Measurements from ENCODE around the gene SLC24A5. TPM values are rescaled to one million over a fixed set of nuclear protein-coding genes. Genes with fewer than 3 reads are reported as not detected.

SLC24A5 gene
- total and polyA plus RNA-seq, 4 donors, result not detected

DNA sequence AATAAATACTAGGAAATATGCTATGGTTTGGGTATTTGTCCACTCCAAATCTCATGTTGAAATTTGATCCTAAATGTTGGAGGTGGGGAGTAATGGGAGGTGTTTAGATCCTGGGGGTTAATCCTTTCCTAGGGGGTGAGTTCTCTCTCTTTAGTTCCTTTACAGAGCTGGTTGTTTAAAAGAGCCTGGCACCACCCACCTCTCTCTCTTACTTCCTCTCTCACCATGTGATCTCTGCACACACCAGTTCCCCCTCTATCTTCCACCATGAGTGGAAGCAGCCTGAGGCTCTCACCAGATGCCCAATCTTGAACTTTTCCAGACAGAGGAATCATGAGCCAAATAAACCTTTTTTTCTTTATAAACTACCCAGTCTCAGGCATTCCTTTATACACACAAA, 10.5 kb downstream of the SLC24A5 start (continued):
- TF ChIP-seq, protein P1, sequence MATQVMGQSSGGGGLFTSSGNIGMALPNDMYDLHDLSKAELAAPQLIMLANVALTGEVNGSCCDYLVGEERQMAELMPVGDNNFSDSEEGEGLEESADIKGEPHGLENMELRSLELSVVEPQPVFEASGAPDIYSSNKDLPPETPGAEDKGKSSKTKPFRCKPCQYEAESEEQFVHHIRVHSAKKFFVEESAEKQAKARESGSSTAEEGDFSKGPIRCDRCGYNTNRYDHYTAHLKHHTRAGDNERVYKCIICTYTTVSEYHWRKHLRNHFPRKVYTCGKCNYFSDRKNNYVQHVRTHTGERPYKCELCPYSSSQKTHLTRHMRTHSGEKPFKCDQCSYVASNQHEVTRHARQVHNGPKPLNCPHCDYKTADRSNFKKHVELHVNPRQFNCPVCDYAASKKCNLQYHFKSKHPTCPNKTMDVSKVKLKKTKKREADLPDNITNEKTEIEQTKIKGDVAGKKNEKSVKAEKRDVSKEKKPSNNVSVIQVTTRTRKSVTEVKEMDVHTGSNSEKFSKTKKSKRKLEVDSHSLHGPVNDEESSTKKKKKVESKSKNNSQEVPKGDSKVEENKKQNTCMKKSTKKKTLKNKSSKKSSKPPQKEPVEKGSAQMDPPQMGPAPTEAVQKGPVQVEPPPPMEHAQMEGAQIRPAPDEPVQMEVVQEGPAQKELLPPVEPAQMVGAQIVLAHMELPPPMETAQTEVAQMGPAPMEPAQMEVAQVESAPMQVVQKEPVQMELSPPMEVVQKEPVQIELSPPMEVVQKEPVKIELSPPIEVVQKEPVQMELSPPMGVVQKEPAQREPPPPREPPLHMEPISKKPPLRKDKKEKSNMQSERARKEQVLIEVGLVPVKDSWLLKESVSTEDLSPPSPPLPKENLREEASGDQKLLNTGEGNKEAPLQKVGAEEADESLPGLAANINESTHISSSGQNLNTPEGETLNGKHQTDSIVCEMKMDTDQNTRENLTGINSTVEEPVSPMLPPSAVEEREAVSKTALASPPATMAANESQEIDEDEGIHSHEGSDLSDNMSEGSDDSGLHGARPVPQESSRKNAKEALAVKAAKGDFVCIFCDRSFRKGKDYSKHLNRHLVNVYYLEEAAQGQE (IDR thresholded peaks at IDR 0.05), result no peak
- TF ChIP-seq EGR1 (IDR thresholded peaks at IDR 0.05; ENCODE audit: low read depth in 2 of 2), result no peak
- TF ChIP-seq HNF4A (conservative IDR thresholded peaks at IDR 0.05), result no peak
- no peak for TF ChIP-seq RAD21 (IDR thresholded peaks at IDR 0.05)

DNA sequence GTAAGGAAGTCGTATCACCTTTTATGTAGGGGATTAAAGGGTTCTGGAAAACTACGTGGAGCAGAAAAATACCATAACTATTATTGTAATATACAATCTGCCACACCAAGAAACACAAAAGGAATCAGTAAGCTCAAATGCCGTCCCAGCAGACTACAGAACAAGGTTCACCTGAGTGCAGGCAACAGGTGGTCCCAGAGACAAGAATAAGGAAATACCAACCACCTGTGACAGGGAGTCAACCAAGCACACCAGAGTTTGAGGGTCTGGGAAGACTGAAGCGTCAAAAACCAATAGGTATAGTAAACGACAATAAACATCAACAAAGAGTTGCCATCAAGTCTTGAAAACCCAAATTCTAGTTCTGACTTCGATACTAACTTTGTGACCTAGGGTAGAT, 12.1 kb downstream of the SLC24A5 start:
- H3K27me3 ChIP-seq (ENCODE audit: control insufficient read depth in 4 of 4, insufficient read depth in 4 of 4, low read length in 3 of 4), result peaks cover 0 to 3% (median 0%) of the 10 kb centered on the region in 4 donors
- H3K9ac ChIP-seq (ENCODE audit: low read depth in 1 of 2, low read length in 2 of 2), result no peak overlapping the region
- no peak overlapping the region for H3K27ac ChIP-seq (ENCODE audit: low read depth in 1 of 2, low read length in 2 of 2)
- H3K4me1 ChIP-seq (ENCODE audit: control insufficient read depth in 4 of 4, insufficient read depth in 4 of 4, low read length in 3 of 4), result no peaks in the 10 kb centered on the region
- 82% methylated on average over 6 of the region's 6 CpGs for WGBS
- no peak overlapping the region for H3K4me3 ChIP-seq (ENCODE audit: low read depth in 1 of 3, low read length in 3 of 3)
- TF ChIP-seq NR2F2 (IDR thresholded peaks at IDR 0.05) (no peak), HNF4A (conservative IDR thresholded peaks at IDR 0.05) (no peak), FOXA1 (IDR thresholded peaks at IDR 0.05) (no peak), HNF4G (IDR thresholded peaks at IDR 0.05) (no peak), FOXA2 (IDR thresholded peaks at IDR 0.05) (no peak), RAD21 (IDR thresholded peaks at IDR 0.05) (no peak), RXRA (IDR thresholded peaks at IDR 0.05) (no peak), SP1 (IDR thresholded peaks at IDR 0.05) (no peak), TAF1 (conservative IDR thresholded peaks at IDR 0.05) (no peak)
- TF ChIP-seq, protein P2, sequence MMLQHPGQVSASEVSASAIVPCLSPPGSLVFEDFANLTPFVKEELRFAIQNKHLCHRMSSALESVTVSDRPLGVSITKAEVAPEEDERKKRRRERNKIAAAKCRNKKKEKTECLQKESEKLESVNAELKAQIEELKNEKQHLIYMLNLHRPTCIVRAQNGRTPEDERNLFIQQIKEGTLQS (IDR thresholded peaks at IDR 0.05), result no peak
- TF ChIP-seq, protein P3, sequence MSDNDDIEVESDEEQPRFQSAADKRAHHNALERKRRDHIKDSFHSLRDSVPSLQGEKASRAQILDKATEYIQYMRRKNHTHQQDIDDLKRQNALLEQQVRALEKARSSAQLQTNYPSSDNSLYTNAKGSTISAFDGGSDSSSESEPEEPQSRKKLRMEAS (IDR thresholded peaks at IDR 0.05), result no peak
- TF ChIP-seq, protein P1 (IDR thresholded peaks at IDR 0.05), result no peak
- H3K9me3 ChIP-seq (ENCODE audit: control insufficient read depth in 4 of 4, low read length in 3 of 4), result no peaks in the 10 kb centered on the region
- no peaks in the 10 kb centered on the region for H3K36me3 ChIP-seq (ENCODE audit: control insufficient read depth in 4 of 4, insufficient read depth in 3 of 4, low read depth in 1 of 4, low read length in 3 of 4)
- DNase-seq (ENCODE audit: low spot score), result no peak

DNA sequence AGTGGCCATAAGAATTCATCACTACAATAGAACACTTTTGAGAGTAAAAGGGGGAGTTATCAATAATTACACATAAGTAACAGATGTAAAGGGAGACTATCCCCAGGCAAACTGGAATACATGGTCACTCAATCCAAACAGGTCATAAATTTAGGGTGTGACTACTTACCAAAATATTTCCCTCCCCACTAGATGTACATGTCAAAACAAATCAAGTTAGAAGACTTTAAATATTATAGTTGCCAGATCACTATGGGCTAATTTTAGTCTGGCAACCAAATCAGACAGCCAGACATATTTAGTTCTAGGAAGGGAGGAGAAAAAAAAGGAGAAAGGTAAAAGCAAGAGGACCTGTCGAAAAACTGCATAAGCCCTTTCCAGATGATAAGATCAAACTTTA, 23.1 kb downstream of the SLC24A5 start:
- H3K27ac ChIP-seq (ENCODE audit: low read depth in 1 of 2, low read length in 2 of 2), result no peak overlapping the region
- H3K9ac ChIP-seq (ENCODE audit: low read depth in 1 of 2, low read length in 2 of 2), result no peak overlapping the region
- H3K4me1 ChIP-seq (ENCODE audit: control insufficient read depth in 4 of 4, insufficient read depth in 4 of 4, low read length in 3 of 4), result no peaks in the 10 kb centered on the region
- H3K4me3 ChIP-seq (ENCODE audit: low read depth in 1 of 3, low read length in 3 of 3), result no peak overlapping the region
- DNase-seq (ENCODE audit: low spot score), result no peak
- H3K36me3 ChIP-seq (ENCODE audit: control insufficient read depth in 4 of 4, insufficient read depth in 3 of 4, low read depth in 1 of 4, low read length in 3 of 4), result no peaks in the 10 kb centered on the region
- H3K9me3 ChIP-seq (ENCODE audit: control insufficient read depth in 4 of 4, low read length in 3 of 4), result no peaks in the 10 kb centered on the region
- H3K27me3 ChIP-seq (ENCODE audit: control insufficient read depth in 4 of 4, insufficient read depth in 4 of 4, low read length in 3 of 4), result no peaks in the 10 kb centered on the region
- 93% methylated on average over 1 of the region's 1 CpG for WGBS
- TF ChIP-seq, protein P3 (IDR thresholded peaks at IDR 0.05), result no peak
- TF ChIP-seq SP1 (IDR thresholded peaks at IDR 0.05), result no peak
- TF ChIP-seq HNF4G (IDR thresholded peaks at IDR 0.05), result no peak
- TF ChIP-seq, protein P1 (IDR thresholded peaks at IDR 0.05), result no peak
- no peak for TF ChIP-seq HNF4A (conservative IDR thresholded peaks at IDR 0.05)
- TF ChIP-seq TAF1 (conservative IDR thresholded peaks at IDR 0.05), result no peak
- TF ChIP-seq YY1 (IDR thresholded peaks at IDR 0.05), result no peak
- TF ChIP-seq, protein P2 (IDR thresholded peaks at IDR 0.05), result no peak
- no peak for TF ChIP-seq FOXA1 (IDR thresholded peaks at IDR 0.05)
- TF ChIP-seq, protein P4, sequence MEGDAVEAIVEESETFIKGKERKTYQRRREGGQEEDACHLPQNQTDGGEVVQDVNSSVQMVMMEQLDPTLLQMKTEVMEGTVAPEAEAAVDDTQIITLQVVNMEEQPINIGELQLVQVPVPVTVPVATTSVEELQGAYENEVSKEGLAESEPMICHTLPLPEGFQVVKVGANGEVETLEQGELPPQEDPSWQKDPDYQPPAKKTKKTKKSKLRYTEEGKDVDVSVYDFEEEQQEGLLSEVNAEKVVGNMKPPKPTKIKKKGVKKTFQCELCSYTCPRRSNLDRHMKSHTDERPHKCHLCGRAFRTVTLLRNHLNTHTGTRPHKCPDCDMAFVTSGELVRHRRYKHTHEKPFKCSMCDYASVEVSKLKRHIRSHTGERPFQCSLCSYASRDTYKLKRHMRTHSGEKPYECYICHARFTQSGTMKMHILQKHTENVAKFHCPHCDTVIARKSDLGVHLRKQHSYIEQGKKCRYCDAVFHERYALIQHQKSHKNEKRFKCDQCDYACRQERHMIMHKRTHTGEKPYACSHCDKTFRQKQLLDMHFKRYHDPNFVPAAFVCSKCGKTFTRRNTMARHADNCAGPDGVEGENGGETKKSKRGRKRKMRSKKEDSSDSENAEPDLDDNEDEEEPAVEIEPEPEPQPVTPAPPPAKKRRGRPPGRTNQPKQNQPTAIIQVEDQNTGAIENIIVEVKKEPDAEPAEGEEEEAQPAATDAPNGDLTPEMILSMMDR (IDR thresholded peaks at IDR 0.05; ENCODE audit: low read depth, low read length, missing input control), result no peak
- TF ChIP-seq EGR1 (IDR thresholded peaks at IDR 0.05; ENCODE audit: low read depth in 2 of 2), result no peak
- no peak for TF ChIP-seq JUND (IDR thresholded peaks at IDR 0.05)

All from liver (tissue), 9 donors.